GM18909 (cell line): ENCODE data around the gene ENTPD6.
"Not testable (repeated sequence)": the region's sequence is repeated elsewhere in the genome, so short reads cannot be mapped to it uniquely, and the experiment has no call there.

Experiments
- ATAC-seq: cut with Tn5 transposase; IDR thresholded peaks from one replicate; pipeline ENCODE4 v1.9.1; 2021; ENCODE audit warnings: mild to moderate bottlenecking; ENCODE audit not compliant: unreplicated experiment, poor library complexity

ENTPD6 gene

GRCh38 chr20:25221592-25222460 is 26.3 kb downstream of the ENTPD6 start:
- ATAC-seq: no peak

DNA sequence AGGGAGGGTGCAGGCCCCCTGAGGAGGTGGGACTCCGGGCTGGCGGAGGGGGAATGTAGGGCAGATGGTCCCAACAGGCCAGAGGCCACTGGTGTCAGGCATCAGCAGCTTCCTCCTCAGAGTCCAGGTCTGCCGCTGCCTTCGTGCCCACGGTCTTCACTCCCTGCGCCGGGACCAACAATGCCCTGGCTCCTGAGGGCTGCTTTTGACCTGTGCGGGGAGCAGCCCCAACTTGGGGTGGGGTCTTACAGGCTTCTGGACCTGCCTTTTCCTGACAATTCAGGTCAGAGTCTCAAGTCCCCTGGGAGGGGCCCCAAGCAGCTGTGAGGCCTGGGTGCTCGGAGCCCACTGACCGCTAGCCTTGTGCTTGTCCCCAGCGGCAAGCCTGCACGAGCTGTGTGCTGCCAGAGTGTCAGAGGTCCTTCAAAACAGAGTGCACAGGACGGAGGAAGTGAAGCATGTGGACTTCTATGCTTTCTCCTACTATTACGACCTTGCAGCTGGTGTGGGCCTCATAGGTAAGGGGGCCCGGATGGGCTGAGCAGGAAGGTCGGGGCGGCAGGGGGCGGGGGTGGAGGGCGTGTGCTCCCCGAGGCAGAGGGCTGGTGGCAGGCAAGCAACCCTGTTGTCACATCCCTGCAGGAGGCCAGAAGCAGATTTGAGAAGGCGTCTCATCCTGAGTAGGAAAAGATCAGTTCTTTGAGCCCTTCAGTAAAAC is 27.1 kb downstream of the ENTPD6 start:
- no peak for ATAC-seq

DNA sequence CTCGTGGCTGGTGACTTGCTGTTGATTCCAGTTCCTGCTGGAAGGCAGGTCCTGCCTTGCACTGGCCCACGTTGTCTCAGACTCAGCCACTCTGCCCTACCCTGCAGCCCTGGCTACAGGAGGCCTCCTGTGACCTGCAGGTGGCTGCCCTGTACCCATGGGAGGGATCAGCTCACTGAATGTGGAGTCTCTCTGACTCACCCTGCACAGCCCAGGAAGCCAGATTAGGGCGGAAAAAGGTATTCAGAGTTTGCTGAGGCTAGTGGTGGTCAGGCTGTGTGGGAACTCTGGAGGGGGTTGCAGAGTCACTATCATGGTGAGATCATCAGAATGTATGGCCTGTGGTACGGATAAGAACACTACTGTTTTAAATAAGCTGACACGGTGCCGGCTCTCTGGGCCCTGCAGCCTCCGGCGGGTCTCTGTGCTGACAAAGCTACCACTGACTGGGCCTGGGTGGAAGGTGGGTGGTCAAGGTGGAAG is 27.7 kb downstream of the ENTPD6 start:
- ATAC-seq: no peak

- ATAC-seq: no peak
Observed at GRCh38 chr20:25223765-25224720, 28.5 kb downstream of the ENTPD6 start.

- no peak for ATAC-seq
Observed at GRCh38 chr20:25224941-25225340, 29.4 kb downstream of the ENTPD6 start.

GRCh38 chr20:25225642-25226432 is 30.3 kb downstream of the ENTPD6 start:
- no peak for ATAC-seq

GRCh38 chr20:25226433-25227316 is 31.2 kb downstream of the ENTPD6 start:
- ATAC-seq: no peak

GRCh38 chr20:25227317-25227831 is 31.9 kb downstream of the ENTPD6 start:
- ATAC-seq: no peak

DNA sequence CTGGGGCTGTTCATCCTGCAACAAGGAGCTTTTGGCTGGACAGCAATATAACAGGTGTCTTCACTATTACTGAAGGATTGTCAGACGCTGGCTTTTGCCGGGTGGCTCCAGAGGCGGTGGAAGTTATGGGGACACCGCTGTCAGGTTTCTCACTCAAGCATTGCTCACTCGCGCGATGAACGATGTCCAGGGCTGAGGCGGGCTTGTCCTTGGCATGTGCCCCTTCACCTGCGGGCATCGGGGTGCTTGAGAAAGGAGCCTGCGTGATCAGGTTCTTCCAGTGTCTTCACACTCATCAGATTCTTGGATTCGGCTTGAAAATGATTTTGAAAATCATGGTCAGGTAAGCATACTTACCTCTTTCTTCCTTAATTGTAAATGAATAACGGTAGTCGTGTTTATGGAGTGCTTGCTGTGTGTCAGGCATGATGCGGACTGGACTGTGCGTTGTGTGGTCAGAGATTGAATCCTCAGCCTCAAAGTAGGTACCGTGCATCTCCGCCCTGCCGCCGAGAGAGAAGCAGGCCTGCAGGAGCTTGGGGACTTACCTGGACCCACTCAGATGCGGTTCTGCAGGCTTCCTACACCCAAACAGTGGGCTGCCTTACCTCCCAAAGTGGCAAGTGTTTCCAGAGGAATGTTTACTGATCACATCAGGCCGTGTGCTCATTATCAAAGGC is 34.1 kb downstream of the ENTPD6 start:
- ATAC-seq: no peak

DNA sequence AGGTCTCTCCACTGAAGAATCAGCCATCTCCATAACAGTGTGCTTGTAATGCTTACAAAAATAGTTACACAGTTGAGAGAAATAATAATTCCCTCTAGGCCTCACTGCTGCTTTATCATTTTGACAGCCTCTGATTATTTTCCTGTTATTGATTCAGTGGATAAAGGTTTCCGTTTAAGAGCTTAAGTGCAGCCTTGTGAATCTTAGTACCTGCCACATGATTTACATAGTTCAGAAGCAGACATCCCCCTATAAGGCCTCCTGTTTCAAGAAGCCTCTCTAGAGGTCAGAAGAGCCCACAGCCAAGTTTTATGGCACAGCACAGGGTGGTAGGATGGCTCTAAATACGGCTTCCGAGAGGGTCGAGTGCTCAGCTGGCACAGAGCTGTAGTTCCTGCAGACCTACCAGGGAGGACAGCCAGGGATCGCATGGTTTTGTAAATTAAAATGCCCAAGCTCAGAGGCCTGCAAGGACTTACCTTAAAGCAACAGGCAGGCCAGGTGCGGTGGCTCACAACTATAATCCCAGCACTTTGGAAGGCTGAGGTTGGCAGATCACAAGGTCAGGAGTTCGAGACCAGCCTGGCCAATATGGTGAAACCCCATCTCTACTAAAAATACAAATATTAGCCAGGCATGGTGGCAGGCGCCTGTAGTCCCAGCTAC is 34.8 kb downstream of the ENTPD6 start:
- ATAC-seq: peak; percentile 78

- ATAC-seq: no peak
Observed at GRCh38 chr20:25233016-25233772, 37.7 kb downstream of the ENTPD6 start.

GRCh38 chr20:25234009-25234849 is 38.7 kb downstream of the ENTPD6 start:
- ATAC-seq: not testable (repeated sequence)

GRCh38 chr20:25236450-25237304 is 41.2 kb downstream of the ENTPD6 start:
- no peak for ATAC-seq

GRCh38 chr20:25237610-25238318 is 42.3 kb downstream of the ENTPD6 start:
- ATAC-seq: no peak
